SK-N-SH treated with all-trans-retinoic acid at 6 μM for 48 hours (cell line): ENCODE measurements around the gene A2M.

ENCODE experiments used
- ARNTL ChIP-seq: fragments of 450-650 bp; formaldehyde crosslinking; IDR thresholded peaks from 2 replicates; pipeline ENCODE4 v1.5.0; 2020; ENCODE audit warnings: low read depth, mild to moderate bottlenecking, moderate library complexity, borderline replicate concordance
- SNAI2 ChIP-seq: fragments of 250-450 bp; sonication (Bioruptor Pico); IDR thresholded peaks from 2 replicates; pipeline ENCODE4 v1.5.0; 2020; ENCODE audit warnings: mild to moderate bottlenecking, moderate library complexity
- TCF4 ChIP-seq: fragments of 250-450 bp; sonication (Bioruptor Pico); IDR thresholded peaks from 2 replicates; pipeline ENCODE4 v1.8.0; 2021; ENCODE audit warnings: mild to moderate bottlenecking, moderate library complexity, borderline replicate concordance
- TOX ChIP-seq: fragments of 250-450 bp; sonication (Bioruptor Pico); IDR thresholded peaks from 2 replicates; pipeline ENCODE4 v1.8.0; 2021; ENCODE audit warnings: mild to moderate bottlenecking, moderate library complexity, borderline replicate concordance
- ZC3H10 ChIP-seq: fragments of 250-450 bp; sonication (Bioruptor Pico); IDR thresholded peaks from 2 replicates; pipeline ENCODE4 v1.5.1; 2021; ENCODE audit warnings: mild to moderate bottlenecking, moderate library complexity
- ZNF8 ChIP-seq: fragments of 450-650 bp; formaldehyde crosslinking; IDR thresholded peaks from 2 replicates; pipeline ENCODE4 v1.5.0; 2020; ENCODE audit warnings: mild to moderate bottlenecking, moderate library complexity

DNA sequence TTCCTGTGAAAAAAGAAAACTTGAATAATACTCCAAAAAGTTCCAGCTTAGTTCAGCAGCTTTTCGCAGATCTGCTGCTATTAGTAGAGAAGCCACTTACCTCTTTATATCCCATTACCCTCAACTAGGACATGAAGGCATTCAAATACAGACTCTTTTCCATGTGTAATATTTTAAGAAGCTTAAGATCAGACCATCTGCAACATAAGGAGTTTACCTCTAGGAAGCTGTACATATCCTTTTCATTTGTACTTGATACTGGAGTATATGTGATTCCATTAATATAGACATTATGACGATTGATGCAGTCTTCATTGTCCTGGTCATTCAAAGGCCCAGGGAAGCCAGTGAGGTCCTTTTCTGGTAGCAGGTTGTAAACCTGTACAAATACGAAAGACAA lies 20.4 kb downstream of the A2M start:
- no peak for TF ChIP-seq SNAI2 (CRISPR knock-in tag)
- no peak for TF ChIP-seq TOX (CRISPR knock-in tag)
- no peak for TF ChIP-seq ARNTL (CRISPR knock-in tag)
- no peak for TF ChIP-seq ZNF8 (CRISPR knock-in tag)
- TF ChIP-seq TCF4 (CRISPR knock-in tag), result no peak
- TF ChIP-seq ZC3H10 (CRISPR knock-in tag), result no peak
